HG02884 (cell line): Measurements from ENCODE around the gene TOR1A.
"Not testable (repeated sequence)": the region's sequence is repeated elsewhere in the genome, so short reads cannot be mapped to it uniquely, and the experiment has no call there.

Experiments
- ATAC-seq: cut with Tn5 transposase; IDR thresholded peaks from one replicate; pipeline ENCODE4 v1.9.1; 2021; ENCODE audit warnings: mild to moderate bottlenecking, moderate library complexity; ENCODE audit not compliant: unreplicated experiment

Gene TOR1A

DNA sequence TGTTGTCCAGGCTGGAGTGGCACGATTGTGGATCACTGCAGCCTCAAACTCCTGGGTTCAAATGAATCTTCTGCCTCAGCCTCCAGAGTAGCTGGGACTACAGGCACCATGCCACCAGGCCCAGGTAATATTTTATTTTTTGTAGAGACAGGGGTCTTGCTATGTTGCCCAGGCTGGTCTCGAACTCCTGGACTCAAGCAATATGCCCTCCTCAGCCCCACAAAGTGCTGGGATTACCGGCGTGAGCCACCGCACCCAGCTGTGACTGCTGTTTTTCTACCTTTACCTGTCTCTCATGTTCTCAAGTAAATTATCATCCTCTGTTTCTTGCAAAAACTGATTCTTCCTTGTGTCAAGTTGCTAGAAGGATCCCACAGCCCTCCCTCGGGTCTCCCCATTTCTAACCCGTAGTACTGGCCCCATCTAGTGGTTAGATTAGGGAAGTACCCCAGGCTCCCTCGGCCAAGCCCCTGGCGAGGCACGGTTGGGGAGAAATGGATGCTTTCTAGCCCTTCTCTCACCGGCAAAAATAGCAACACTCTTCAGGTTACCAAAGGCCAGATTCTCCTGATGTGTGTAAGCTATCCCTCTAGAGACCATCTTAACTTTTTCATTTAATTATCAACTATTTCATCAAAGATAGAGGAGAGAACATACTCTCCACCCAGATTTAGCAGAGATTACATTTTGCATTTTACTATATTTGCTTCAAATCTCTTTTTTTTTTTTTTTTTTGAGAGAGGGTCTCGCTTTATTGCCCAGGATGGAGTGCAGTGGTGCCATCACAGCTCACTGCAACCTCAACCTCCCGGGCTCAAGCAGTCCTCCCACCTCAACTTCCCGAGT, 40.2 kb downstream of the TOR1A start:
- no peak for ATAC-seq

DNA sequence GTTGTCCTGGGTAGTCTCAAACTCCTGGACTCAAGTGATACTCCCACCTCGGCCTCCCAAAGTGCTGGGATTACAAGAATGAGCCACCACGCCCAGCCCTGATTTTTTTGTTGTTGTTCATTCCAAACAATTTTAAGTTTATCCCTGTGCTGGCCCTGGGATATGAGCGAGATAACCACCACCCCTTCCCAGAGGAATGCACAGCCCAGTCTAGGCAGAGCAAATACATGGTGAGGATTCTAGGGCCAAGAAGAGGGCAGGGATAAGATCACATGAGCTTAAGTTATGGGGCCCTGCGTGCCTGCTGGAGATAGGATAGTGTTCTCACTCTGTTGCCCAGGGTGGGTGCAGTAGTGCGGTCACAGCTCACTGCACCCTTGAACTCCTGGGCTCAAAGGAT, 42.0 kb downstream of the TOR1A start:
- no peak for ATAC-seq

DNA sequence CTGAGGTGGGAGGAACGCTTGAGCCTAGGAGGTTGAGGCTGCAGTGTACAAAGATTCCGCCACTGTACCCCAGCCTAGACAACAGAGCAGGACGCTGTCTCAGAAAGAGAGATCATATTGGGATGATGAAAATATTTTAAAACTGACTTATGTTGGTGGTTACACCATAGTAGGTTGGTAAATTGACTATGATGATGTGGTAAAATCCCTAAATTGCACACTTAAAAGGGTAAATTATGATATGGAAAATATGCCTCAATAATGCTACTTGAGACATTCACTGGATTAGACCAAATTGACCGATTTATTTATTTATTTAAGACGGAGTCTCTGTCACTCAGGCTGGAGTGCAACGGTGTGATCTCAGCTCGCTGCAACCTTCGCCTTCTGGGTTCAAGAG, 42.8 kb downstream of the TOR1A start:
- ATAC-seq, result no peak

DNA sequence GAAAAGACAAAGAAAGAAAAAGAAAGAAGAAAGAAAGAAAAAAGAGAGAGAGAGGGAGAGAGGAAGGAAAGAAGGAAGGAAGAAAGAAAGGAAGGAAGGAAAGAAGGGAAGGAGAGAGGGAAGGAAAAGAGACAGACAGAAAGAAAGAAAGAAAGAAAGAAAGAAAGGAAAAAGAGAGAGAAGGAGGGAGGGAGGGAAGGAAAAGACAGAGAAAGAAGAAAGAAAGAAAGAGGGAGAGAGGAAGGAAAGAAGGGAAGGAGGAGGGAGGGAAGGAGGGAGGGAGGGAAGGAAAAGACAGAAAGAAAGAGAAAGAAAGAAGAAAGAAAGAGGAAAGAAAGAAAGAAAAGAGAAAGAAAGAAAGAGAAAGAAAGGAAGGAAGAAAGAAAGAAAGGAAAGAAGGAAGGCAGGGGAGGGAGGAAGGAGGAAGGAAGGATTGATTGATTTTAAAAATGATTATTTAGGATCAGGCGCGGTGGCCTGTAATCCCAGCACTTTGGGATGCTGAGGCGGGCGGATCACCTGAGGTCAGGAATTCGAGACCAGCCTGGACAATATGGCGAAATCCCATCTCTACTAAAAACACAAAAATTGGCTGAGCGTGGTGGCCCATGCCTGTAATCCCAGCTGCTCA, 44.3 kb downstream of the TOR1A start:
- ATAC-seq, result no peak

DNA sequence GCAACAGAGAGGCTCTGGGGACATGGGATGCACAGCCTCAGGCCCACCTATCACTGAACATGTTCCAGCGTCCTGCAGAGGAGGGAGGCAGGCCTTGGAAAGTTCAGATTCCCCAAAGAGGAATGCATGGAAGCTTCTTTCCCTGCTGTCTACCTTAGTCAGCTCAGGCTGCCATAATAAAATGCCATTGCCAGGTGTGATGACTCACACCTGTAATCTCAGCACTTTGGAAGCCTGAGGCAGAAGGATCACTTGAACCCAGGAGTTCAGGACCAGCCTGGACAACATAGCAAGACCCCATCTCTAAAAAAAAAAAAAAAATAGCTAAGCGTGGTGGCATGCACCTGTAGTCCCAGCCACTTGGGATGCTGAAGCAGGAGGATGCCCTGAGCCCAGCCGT, 45.5 kb downstream of the TOR1A start:
- no peak for ATAC-seq

DNA sequence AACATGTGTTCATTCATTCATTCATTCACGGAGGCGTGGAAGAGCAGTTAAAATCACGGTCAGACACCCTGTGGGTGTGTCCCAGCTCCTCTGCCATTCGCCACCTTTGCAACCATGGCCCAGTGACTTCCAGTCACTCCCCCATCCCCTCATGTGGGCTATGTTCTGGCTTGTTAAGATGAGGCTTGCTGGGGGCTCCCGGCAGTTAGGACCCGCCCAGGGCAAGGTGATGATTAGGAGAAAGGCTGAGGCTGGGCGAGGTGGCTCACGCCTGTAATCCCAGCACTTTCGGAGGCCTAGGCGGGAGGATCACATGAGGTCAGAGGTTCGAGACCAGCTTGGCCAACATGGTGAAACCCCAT, 46.2 kb downstream of the TOR1A start:
- ATAC-seq, result no peak

DNA sequence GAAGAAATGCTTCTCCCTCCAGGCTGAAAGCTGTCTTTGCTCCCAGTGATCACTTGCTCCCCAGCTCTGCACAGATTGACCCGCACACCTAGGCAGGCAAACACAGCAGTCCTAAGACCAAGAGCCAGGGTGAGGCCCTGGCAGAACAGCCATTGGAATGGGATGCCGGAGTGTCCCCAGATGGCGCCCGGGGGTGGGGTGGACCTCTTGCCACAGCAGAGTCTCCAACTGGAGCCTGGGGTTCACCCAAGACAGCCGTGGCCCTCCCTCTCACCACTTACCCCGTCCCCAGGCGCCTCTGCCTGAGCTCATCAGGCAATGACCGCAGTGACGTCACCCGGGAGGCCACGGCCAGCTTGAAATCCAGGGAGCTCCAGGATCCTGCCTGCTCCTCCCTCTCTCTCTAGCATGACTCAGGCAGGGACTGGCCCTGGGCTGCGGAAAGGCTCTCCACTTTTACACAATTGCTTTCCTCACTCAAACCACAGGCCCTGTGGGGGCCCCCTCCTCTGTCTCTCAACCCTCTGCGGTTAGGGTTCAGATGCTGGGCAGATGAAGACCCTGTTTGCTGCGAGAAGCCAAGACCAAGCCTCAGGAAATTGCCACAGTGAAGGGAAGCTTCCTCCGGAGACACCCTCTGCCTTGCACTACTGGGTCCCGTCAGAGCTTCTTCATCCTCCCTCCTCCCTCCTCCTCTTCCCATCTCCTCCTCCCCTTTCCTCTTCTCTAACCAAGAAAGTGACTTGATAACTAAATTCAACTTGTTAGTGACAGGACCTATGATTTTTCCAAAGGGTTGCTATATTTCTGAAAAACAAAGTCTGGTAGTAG, 46.8 kb downstream of the TOR1A start:
- ATAC-seq, result no peak

DNA sequence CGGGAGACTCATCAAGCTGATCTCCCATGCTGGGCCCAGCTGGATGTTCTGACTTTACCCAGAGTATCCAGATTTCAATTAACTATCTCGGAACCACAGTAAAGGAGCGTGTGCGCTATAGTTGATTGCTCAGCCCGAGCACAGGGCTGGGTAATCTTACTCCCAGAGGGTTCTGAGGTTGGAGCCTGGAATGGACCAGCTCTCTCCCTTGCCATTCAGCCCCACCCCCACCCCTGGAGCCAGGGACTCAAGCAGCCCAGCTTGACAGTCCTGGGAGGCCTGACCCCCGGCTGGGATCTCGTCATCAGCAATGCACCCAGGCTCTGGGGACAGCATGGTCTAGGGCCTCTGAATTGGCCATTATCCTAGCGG, 47.4 kb downstream of the TOR1A start:
- no peak for ATAC-seq

DNA sequence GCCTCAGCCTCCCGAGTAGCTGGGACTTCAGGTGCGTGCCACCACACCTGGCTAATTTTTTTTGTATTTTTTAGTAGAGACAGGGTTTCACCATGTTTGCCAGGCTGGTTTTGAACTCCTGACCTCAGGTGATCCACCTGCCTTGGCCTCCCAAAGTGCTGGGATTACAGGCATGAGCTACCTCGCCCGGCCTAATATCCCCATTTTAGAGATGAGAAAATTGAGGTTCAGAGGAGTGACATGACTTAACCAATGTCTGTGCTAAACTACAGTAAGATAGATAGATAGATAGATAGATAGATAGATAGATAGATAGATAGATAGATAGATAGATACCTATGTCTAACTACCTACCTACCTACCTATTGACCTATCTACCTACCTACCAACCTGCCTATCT, 47.8 kb downstream of the TOR1A start:
- not testable (repeated sequence) for ATAC-seq

DNA sequence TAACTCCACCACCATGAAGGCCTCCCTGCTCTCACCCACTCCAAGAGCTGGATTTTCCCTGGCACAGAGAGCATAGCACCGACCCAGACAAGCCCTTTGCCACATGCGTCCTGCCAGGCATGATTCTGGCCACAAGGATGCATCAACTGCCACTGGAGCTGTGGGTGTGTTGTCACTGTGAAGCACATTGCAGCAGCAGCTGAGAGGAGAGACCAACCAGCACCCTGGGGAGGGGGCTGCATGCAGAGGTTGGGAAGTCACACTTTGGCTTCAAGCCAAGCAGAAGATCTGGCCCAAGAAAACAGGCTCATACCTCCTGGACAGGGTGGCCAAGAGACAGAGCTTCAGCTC, 48.5 kb downstream of the TOR1A start:
- ATAC-seq, result no peak

DNA sequence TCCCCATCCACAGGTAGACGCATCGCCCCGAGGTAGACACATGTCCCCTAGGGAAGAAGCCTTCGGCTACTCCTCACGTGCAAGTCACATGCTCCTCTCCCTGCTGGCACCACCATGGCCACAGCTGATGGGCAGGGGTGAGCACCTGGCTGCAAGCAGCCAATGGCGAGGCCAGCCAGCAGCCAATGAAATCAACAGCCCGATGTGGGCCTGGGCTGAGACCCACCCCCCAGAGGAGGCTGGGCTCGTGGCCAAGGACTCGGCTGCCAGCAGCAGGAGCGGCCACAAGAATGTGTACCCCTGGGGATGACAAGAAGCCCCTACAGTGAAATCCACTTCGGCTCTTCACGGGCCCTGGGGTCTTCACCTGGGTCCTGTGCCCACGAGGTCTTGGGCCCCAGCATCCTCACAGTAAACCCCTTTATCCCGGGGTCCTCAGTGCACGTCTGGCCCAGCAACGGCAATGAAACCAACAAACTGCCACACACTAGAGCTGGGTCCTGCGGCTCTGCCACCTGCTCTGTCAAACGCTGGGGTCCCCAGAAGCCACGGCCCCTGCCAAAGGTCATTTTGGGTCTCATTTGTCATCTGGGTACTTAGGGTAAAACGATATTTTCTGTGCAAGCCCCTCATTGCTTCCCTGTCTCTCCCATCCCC, 49.0 kb downstream of the TOR1A start:
- ATAC-seq, result no peak

DNA sequence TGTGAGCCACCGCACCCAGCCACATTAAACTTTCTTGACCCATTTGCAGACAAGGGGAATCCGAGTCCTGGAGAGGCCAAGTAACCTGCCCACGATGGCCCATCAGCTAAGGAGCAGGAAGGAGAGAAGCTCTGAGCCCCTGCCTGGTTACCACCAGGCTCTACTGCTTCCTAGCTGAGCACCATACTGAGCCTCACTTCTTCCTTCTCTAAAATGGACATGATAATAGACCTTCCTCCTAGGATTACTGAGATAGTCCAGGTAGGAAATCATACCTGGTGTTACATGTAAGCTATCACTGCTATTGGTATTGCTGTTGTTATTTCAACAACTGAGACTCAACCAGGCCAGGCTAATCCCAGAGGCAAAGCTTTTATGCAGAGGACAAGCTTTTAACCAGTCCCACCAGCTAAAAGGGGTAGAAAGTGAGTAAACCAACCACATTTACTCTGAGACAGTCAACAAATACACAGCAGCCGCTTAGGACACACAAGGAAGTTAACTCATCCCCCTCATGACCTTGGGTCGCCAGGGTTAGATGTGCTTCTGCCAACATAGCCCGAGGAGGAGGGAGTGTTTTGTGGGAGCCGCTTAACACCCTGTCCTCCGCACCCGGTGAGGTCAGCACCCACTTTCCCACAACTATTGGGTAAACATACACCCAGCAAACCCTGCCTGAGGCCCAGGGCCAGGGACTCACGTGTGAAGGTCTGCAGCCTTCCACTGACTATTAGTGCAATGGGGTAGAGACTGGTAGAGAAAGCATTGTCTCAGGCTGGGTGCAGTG, 50.5 kb downstream of the TOR1A start:
- no peak for ATAC-seq

DNA sequence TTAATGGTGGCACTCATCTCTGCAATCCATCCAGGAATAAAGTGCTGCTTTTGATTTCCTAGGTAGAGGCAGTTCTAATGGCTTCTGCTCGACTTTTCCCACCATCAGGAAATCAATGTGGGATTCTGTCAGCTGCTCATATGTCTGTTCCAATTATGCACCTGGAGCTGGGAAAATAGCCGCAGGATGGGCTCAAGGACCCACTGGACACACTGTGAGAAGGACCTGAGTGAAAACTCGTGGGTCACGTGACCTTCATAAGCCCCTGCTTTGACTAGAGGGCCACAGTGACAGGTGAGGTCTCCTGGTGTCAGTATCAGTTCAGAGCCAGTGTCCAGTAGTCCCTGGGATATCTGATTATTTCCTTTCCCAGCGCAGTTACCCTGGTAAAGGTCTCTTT, 53.2 kb downstream of the TOR1A start:
- no peak for ATAC-seq

DNA sequence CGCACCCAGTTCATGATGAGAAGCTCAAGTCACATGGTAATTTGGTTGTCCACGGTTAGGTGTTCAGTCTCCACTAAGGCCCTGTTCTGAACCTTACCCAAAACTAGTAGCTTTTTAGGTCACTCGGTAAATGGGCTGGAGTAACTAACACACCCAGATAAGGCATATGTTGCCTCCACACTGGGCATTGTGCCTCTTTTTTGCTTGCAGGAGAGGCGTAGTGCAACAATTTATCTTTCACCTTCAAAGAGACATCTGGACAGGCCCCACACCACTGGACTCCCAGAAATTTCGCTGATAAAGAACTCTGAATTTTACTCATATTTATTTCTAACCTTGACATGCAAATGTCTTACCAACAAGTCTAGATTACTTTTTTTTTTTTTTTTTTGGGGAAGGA, 54.3 kb downstream of the TOR1A start:
- no peak for ATAC-seq

DNA sequence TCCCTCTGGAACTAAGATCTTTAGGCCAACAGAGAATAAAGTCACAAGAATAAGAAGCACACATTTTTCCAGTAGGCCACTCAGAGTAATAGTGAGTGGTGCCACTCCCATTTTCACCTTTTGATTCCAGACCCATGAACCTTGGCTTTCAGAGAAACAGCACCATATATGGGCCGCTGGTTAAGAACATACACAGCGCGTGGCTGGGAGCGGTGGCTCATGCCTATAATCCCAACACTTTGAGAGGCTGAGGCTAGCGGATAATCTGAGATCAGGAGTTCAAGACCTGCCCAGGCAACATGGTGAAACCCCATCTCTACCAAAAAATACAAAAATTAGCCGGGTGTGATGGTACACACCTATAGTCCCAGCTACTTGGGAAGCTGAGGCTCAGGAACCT, 55.5 kb downstream of the TOR1A start:
- no peak for ATAC-seq

DNA sequence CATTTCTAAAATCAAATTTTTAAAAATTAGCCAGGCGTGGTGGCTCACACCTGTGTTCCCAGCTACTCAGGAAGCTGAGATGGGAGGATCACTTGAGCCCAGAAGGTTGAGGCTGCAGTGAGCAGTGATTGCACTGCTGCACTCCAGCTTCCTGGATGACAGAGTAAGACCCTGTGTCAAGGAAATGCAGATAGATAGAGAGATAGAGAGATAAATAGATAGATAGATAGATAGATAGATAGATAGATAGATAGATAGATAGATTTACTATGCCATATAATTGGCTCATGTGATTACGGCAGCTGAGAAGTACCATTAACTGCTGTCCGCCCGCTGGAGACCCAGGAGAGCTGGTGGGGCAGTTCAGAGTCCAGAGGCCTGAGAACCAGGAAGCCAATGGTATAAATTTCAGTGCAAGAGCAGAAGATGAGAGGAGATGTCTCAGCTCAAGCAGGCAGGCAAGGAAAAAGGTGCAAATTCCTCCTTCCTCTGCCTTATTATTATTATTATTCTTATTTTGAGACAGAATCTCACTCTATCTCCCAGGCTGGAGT, 58.1 kb downstream of the TOR1A start:
- no peak for ATAC-seq

DNA sequence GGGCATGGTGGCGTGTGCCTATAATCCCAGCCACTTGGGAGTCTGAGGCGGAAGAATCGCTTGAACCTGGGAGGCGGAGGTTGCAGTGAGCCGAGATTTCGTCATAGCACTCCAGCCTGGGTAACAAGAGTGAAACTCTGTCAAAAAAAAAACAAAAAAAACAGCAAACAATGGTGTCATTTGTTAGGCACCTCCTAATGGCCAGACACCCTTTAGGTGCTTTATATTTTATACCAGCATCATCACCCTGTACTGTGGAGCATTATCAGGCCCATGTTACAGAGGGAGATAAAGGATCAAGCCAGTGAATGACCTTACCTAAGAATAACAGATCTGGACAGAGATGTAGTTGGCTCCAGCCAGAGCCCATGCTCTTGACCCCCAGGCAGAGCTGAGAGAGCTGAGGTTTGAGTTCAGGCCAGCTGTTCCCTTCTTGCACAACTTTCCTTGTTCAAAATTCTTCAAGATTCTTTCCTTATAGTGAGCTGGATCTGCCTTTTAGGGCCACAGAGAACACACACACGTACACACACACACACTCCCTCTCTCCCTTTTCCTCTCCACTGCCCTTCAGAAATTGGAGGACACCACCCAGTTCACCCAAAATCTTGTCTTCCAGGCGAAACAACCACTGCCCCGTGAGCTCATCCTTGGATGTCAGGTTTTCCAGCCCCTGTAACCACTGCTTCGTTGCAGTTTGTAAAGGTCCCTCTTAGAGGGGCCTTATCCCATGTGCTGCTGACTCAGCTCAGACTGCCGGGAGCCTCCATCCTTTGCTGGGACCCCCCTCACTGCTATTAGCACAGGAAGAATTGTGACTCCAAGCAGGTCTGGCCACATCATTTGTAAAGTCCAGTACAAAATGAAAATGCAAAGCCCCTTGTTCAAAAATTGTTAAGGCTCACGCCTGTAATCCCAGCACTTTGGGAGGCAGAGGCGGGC, 60.7 kb downstream of the TOR1A start:
- ATAC-seq, result no peak
